ENCODE measurements around the gene CCR7.

Gene CCR7

DNA sequence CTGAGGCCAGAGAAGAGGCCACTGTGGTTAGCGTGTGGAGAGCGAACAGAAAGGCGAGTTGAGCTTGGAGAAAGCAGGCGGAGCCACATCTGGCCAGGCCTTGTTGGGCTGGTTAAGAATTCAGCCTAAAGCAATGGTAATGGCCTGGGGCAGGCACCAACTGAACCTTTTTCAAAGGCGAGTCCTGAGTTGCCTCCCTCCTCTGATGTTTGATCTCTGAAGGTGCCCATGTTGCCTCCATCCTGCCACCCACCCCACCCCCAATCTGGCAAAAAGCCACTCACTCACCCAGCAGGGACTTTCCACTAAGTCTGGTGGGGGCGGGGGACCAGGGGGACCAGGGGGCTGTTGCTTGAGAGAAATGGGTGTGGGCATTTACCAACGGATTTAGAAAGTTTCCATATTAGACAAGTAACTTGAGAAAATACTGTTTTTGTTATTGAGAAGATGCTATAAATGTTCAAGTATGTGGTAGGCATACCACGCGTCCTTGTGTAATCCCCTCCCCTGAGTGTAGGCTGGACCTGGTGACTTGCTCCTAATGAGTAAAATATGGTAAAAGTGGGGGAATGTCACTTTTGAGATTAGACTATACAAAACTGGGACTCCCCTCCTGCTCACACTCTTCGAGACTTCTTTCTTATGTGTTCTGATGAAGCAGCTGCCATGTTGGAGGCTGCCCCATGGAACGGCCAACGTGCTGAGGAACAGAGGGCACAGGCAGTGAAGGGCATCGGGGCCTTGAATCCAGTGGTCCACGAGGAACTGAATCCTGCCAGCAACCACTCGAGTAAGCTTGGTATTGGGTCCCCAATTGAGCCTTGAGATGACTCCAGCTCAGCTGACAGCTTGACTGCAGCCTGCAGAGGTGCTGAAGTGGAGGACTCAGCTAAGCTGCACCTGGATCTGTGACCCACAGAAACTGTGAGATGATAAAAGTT lies 34.0 kb downstream of the CCR7 start:
- no peaks in the 10 kb centered on the region for H3K9me3 ChIP-seq (ENCODE audit: low read depth, low read length)
- TF ChIP-seq FOXP2 (optimal IDR thresholded peaks at IDR 0.05; ENCODE audit: control extremely low read depth, extremely low read length, insufficient read depth) (no peak), POLR2AphosphoS5 (IDR thresholded peaks at IDR 0.05; ENCODE audit: borderline replicate concordance, low read depth, low read length) (no peak), EZH2 (IDR thresholded peaks at IDR 0.05) (no peak)
- no peak overlapping the region for H3K4me3 ChIP-seq
- no peak for DNase-seq (ENCODE audit: low read depth, low spot score)
- no peak overlapping the region for H3K9ac ChIP-seq (ENCODE audit: insufficient read length)
- H3K27ac ChIP-seq: no peak overlapping the region
- H3K36me3 ChIP-seq (ENCODE audit: insufficient read depth, low read length): no peaks in the 10 kb centered on the region

DNA sequence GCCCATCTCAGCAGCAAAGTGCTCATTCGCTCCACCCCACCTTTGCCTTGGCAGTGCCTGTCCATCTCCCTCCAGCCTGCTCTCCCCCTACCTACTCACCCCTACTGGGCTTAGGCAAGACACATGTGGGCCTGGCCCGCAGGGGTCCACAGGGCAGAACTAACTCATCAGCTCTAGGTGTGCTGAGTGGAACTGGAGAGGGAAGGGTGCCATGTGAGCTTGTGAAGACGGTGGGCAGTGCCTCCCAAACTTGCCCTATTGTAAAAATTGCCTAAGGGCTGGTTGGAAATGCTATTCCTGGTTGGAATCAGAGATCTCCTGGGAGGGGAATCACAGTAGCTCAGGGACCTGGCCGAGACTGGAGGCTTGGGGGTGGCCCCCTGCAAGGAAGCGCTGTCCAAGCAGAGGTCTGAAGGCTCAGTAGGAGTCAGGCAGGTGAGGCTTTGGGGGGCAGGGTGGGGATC lies 34.7 kb downstream of the CCR7 start:
- H3K9ac ChIP-seq (ENCODE audit: insufficient read length): no peak overlapping the region

DNA sequence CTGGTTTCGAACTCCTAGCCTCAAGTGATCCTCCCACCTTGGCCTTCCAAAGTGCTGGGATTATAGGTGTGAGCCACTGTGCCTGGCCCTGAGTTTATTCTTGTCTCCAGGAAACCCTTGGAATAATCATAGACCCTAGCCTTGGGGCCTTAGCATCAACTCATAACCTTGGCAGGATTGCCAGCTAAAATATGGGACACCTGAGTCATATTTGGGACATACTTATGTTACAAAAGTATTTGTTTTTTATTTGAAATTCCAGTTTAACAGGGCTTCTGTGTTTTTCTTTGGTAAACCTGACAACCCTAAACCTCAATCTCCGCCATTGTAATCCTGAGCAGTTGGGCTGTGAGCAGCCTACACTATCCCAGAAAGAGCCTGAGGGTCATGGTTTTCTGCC lies 35.3 kb downstream of the CCR7 start:
- H3K9ac ChIP-seq (ENCODE audit: insufficient read length): no peak overlapping the region
- DNase-seq (ENCODE audit: low read depth, low spot score): no peak
- TF ChIP-seq FOXP2 (optimal IDR thresholded peaks at IDR 0.05; ENCODE audit: control extremely low read depth, extremely low read length, insufficient read depth) (no peak), EZH2 (IDR thresholded peaks at IDR 0.05) (no peak), POLR2AphosphoS5 (IDR thresholded peaks at IDR 0.05; ENCODE audit: borderline replicate concordance, low read depth, low read length) (no peak)
- no peak overlapping the region for H3K4me3 ChIP-seq
- H3K9me3 ChIP-seq (ENCODE audit: low read depth, low read length): no peaks in the 10 kb centered on the region; the same call in 1 of the 2 replicates
- H3K36me3 ChIP-seq (ENCODE audit: insufficient read depth, low read length): no peaks in the 10 kb centered on the region
- no peak overlapping the region for H3K27ac ChIP-seq

More for the DNA sequence above, 34.7 kb downstream of the CCR7 start:
- Histone ChIP-seq H3K4me3 (no peak overlapping the region), H3K9me3 (ENCODE audit: low read depth, low read length) (no peaks in the 10 kb centered on the region; the same call in 1 of the 2 replicates), H3K36me3 (ENCODE audit: insufficient read depth, low read length) (no peaks in the 10 kb centered on the region), H3K27ac (no peak overlapping the region)
- no peak for DNase-seq (ENCODE audit: low read depth, low spot score)
- TF ChIP-seq EZH2 (IDR thresholded peaks at IDR 0.05) (no peak), FOXP2 (optimal IDR thresholded peaks at IDR 0.05; ENCODE audit: control extremely low read depth, extremely low read length, insufficient read depth) (no peak), POLR2AphosphoS5 (IDR thresholded peaks at IDR 0.05; ENCODE audit: borderline replicate concordance, low read depth, low read length) (no peak)

DNA sequence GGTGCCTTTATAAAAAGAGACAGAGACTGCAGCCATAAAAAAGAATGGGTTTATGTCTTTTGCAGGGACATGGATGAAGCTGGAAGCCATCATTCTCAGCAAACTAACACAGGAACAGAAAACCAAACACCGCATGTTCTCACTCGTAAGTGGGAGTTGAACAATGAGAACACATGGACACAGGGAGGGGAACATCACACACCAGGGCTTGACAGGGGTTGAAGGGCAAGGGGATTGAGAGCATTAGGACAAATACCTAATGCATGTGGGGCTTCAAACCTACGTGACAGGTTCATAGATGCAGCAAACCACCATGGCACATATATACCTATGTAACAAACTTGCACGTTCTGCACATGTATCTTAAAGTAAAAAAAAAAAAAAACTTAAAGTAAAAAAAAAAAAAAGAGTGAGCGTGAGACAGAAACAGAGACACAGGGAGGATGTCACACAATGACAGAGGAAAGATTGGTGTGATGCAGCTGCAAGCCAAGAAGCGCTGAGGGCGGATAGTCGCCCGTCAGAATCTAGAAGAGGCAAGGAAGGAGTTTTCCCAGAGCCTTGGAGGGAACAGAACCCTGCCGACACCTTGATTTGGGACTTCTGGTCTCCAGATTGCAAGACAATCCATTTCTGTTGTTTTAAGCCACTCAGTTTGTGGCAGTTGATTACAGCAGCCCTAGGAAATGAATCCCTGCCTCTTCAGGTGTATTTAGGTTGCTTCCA lies 36.4 kb downstream of the CCR7 start:
- TF ChIP-seq POLR2AphosphoS5 (IDR thresholded peaks at IDR 0.05; ENCODE audit: borderline replicate concordance, low read depth, low read length) (no peak), FOXP2 (optimal IDR thresholded peaks at IDR 0.05; ENCODE audit: control extremely low read depth, extremely low read length, insufficient read depth) (no peak), EZH2 (IDR thresholded peaks at IDR 0.05) (no peak)
- H3K9me3 ChIP-seq (ENCODE audit: low read depth, low read length): no peaks in the 10 kb centered on the region; the same call in 1 of the 2 replicates
- no peak overlapping the region for H3K4me3 ChIP-seq
- H3K9ac ChIP-seq (ENCODE audit: insufficient read length): no peak overlapping the region
- no peaks in the 10 kb centered on the region for H3K36me3 ChIP-seq (ENCODE audit: insufficient read depth, low read length)
- no peak for DNase-seq (ENCODE audit: low read depth, low spot score)
- no peak overlapping the region for H3K27ac ChIP-seq

DNA sequence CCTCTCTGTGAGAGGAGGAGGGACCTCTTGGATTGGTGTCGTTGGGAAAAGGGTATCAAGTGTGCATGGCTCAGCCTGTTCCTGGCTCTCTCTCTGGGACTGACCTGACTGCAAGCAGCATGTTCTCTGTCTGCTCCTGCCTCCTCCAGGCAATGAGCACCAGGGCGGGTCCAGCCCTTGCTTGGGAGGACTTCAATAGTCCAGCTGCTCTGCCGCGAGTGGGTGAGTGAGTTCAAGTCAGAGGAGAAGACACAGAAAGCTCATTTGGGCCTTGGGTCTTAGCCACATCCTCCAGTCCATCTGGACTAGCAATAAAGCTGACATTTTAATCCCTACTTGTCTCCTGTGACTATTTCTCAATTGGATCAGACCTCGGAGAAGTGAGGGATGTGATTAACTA lies 38.6 kb downstream of the CCR7 start:
- no peak for TF ChIP-seq FOXP2 (optimal IDR thresholded peaks at IDR 0.05; ENCODE audit: control extremely low read depth, extremely low read length, insufficient read depth)
- TF ChIP-seq POLR2AphosphoS5 (IDR thresholded peaks at IDR 0.05; ENCODE audit: borderline replicate concordance, low read depth, low read length): no peak
- no peak for TF ChIP-seq EZH2 (IDR thresholded peaks at IDR 0.05)
- no peak for DNase-seq (ENCODE audit: low read depth, low spot score)
- H3K9ac ChIP-seq (ENCODE audit: insufficient read length): no peak overlapping the region
- H3K27ac ChIP-seq: no peak overlapping the region
- no peaks in the 10 kb centered on the region; the same call in 1 of the 2 replicates for H3K9me3 ChIP-seq (ENCODE audit: low read depth, low read length)
- H3K4me3 ChIP-seq: no peak overlapping the region
- H3K36me3 ChIP-seq (ENCODE audit: insufficient read depth, low read length): no peaks in the 10 kb centered on the region

DNA sequence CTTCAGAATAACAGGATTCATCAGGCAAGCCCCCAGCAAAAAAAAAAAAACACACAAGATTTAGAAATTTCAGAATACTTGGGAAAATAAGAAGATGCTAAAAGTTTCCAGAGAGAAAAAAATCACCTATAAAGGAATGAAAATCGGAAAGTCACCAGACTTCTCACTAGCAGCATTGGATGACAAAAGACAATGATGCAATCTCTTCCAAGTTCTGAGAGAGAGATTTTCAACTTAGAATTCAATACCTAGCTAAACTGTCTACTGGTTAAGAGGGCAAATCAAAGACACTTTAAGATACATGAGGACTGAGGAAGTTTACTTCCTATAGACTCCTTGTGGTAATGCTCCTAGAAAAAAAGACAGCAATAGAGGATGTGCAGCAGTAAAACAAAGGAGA lies 40.0 kb downstream of the CCR7 start:
- Histone ChIP-seq H3K4me3 (no peak overlapping the region), H3K27ac (no peak overlapping the region), H3K9me3 (ENCODE audit: low read depth, low read length) (no peaks in the 10 kb centered on the region; the same call in 1 of the 2 replicates), H3K9ac (ENCODE audit: insufficient read length) (no peak overlapping the region), H3K36me3 (ENCODE audit: insufficient read depth, low read length) (no peaks in the 10 kb centered on the region)
- TF ChIP-seq FOXP2 (optimal IDR thresholded peaks at IDR 0.05; ENCODE audit: control extremely low read depth, extremely low read length, insufficient read depth) (no peak), EZH2 (IDR thresholded peaks at IDR 0.05) (no peak), POLR2AphosphoS5 (IDR thresholded peaks at IDR 0.05; ENCODE audit: borderline replicate concordance, low read depth, low read length) (no peak)
- DNase-seq (ENCODE audit: low read depth, low spot score): no peak

DNA sequence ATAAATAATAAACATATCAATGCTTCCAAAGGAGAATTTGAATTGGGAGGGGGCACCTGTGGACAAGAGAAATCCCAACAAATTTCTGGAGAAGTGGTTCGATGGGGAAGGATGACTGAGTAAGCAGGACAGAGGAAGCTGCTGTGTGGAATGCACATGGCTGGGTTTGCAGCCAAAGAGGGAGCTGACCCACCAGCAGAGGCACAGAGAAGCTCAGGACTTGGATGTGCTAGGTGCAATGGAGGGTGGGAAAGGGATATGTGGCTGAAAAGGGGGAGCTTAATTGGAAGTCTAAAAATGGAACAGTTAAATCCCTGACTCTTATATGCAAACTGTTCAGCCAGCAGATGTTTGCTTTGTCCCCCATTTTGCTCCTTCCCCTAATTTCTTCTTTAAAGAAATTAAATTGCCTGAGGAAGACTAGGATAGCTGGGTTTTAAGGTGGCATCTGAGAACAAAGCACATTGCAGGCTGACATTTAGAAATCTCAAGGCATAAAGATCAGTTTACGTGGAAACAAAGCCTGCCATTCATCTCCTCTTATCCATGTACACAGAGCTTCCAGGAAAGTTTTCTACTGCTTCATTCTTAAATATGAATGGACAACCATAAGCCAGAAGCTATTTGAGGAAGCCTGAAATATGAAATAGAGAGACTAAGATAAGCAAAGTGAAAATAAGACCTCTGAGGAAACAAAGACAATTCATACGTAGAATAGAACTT lies 40.9 kb downstream of the CCR7 start:
- H3K27ac ChIP-seq: no peak overlapping the region
- no peak overlapping the region for H3K9ac ChIP-seq (ENCODE audit: insufficient read length)
- no peaks in the 10 kb centered on the region for H3K36me3 ChIP-seq (ENCODE audit: insufficient read depth, low read length)
- TF ChIP-seq POLR2AphosphoS5 (IDR thresholded peaks at IDR 0.05; ENCODE audit: borderline replicate concordance, low read depth, low read length) (no peak), EZH2 (IDR thresholded peaks at IDR 0.05) (no peak), FOXP2 (optimal IDR thresholded peaks at IDR 0.05; ENCODE audit: control extremely low read depth, extremely low read length, insufficient read depth) (no peak)
- DNase-seq (ENCODE audit: low read depth, low spot score): no peak
- no peak overlapping the region for H3K4me3 ChIP-seq
- no peaks in the 10 kb centered on the region; the same call in 1 of the 2 replicates for H3K9me3 ChIP-seq (ENCODE audit: low read depth, low read length)

All from SK-N-MC (cell line).